Eye (tissue), 1 donor: Measurements from ENCODE around the gene BID.

Experiments used
- DNase-seq: peaks from one replicate; pipeline ENCODE4 v3.0.0-alpha.2; 2015

The BID gene

DNA sequence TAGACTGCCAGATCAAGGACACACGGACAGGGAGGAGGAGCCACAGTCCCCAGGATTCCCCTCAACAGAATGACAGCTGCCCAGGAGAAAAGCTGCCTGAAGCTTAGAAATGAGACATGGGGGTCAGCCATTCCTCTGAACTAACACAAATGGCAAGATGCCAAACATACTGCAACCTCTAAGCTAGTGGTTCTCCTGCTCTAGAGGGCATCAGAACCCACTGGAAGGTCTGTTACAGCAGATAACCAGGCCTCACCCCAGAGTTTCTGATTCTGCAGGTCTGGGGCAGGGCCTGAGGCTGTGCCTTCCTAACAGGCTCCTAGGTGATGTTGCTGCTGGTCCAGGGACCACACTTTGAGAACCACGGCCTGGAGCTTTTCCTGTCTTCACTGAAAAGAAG is 28.6 kb upstream of the BID start:
- DNase-seq, result no peak

DNA sequence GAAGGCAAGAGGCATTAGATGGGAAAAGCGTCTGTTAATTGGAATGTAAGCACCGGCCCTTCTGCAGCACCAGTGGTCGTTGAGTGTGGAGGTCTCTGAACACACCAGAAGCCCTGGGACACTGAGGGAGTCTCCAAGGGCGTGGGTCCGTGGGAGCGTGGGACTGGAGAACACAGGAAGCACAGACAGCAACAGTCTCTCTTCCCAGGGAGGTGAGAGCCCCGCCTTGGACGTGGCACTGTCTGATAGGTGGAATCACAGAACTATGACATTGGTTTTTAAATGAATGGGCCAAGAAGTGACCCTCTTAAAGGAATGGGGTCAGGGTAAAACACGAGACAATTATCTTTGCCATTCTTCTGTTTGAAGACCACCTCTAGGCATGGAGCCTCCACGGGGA is 28.1 kb upstream of the BID start:
- no peak for DNase-seq

DNA sequence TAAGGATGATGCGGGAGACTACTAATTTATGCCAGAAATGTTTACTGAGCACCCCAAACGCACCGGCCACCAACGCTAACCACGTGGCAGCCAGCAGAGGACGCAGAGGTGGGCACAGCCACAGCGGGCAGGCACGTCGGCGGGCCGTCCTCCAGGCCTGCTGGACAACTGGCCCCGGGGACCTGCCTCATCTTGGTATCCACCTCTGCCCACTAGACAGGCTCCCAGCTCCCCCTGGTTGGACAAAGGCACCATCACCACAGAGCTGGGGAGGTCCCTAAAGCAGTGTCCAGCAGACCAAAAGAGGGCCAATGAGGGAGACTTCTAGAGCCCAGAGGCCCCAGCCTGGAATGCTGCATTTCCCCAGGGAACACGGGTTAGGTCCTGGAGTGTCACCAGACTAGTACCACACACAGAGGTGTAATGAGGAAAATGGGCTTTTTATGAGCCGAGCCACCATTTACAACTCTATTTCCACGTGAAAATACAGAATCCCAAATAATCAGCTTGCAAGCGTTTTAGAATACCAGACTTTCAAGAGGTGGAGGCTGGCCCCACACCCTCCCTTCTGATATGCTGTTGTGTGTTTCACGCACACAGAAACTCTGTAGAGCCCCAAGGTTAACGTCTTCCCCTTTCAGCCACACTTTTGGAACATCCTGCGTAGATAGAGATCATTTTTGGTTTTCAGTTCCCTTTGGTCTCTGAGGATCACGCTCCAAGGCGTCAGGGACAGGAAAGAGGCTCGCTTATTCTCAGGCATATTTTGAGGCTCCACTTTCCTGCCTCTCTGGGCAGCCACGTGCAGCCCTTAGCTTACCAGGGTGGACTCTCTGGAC is 23.7 kb upstream of the BID start:
- DNase-seq, result no peak

DNA sequence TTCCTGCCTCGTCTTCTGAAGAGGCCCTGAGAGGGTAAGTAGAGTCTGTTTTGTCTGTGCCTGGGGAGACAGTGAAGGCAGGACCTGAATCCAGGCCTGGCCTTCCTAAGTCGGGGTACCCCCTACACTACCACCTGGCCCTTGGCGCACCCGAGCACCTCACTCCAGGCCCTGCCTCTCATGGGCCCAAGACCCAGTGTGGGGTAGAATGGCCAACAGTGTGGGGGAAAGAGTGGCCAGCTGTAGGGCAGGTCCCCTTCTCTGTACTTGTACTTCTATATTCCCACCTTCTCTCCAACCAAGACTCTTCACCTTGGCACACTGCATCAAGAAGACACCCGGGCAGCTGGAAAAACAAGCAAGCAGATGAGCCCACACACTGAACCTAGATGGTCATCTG is 22.4 kb upstream of the BID start:
- no peak for DNase-seq

DNA sequence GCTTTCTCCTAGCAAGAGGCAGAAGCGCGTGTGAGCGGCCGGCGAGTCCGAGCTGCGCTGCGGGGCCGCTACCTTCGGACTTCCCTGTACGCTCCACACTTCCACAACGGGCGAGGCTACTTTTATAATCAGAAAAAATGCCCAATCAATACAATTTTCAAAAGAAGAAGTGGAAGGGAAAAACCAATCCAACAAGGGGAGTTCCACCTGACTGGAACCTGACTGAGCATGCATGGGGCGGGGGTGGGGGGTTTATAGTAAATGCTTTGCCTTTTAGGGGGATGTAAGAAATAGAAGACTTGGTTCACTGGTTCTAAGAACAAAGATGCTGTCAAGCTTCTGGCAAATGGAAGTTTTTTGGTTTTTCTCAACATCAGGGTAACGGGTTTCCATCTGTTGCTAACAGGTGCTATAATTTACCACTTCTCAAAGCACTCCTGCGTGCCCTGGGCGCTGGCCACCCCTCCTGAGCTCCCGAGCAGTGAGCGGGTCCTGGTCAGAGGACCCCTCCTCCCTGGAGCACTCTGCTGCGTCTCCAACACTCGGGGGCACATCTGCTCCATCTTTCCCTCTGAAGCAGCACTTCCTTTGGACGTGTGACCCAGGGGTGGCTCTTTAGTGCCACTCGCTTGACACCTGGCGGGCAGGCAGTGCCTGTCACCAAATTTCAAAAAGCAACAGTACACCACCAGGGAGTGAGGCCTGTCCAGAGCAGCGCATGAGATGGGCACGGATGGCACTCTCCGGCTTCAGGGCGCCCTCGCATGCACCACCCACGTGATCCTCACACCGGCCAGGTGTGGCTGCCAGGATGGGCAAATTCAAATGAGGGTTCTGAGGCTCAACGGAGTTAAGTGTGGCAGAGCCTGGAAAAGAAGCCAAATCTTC is 21.6 kb upstream of the BID start:
- DNase-seq, result no peak

DNA sequence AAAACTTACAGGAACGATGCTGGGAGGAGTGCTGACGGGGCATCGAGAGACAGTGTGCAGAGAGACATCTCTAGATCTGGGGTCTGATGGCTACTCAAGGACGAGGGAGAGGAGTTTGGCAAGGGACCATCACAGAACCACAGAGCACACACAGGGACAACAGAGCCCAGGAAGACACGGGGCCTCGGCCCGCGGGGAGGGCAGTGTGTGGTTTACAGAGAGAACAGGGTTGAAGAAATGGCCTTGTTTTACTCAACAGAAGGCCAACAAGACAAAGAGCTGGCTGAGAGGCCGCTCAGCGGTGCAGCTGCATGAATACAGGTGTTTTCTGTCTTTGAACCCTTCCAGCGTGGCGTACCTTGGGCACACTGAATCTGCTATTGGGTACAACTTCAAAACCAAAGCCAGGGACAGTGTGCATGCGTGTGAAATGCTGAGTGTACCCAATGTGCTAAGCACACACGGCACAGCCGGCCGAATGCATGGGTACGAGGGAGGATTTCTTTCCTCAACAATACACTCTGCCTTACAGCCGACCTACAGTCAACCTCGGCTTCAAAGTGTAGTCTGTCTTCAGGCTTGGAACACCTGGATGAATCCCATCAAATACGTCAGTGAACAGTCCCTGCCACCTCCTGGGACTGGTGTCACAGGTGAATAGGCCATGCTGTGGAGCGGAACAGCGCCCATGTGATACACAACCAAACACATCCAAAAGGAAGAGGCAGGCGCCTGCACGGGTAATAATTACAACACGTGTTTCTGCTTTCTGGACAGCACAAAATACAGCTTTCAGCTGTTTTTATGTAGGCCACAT is 20.7 kb upstream of the BID start:
- DNase-seq, result no peak

DNA sequence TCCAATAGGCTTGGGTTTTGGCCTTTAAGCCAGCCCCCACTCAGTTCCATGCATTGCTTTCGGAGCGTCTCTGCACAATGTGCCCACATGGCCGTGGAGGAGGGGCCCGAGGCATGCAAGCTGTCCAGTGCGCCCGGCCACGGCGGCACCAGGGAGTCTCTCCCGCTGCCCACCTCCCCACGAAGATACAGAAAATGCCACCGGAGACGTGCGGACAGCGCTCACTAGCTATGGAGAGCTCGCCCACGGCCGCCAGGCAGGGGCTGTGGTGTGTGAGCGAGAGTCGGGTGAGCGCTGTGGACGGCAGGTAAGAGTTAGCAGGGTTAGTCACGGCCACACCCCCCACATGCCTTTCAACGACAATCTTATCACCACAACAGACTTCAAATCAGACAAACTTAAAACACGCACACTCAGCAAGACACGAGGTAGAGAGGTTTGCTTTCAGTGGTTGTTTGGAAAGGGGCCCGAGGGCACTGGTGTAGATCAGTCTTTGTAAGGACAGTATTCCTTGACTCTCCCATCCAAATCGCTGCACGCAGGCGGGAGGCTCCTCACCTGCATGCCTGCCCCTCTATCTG is 18.7 kb upstream of the BID start:
- DNase-seq, result no peak

DNA sequence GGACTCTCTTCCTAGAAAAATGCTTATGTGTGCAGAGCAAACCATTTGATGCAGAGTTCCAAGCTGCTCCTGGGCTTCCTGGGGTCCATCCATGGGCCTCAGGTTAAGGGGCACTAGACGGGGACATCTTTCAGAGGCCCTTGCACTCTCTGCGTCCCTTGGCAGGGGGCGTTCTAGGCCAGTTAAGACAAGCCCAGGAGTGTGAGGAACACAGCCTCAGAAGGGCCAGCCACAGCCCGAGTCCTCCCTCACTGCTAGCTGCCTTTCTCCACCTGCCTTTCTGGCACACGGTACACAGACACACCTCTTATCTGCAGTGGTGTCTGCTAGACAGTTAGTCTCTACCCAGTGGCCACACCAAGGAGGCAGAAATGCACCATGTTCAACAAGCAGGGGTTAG is 18.0 kb upstream of the BID start:
- no peak for DNase-seq

DNA sequence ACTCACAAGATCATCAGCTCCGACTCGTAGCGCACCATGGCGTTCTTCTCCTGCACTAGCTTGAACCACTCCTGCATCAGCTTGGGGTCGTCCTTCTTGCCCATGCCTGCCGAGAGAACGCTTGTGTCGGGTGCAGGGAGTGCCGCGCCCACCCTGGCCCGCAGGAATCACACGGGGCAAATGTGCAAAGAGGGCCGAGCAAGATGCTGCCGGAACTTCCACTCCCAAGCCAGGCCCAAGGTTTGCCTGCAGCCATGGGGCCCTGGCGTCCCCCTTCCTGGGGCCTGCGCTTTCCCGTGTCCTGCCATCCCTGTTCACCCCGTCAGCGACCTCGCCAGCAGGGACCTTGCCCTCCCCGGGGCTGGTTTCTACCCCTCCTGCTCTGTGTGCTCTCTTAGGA is 16.9 kb upstream of the BID start:
- DNase-seq, result no peak

DNA sequence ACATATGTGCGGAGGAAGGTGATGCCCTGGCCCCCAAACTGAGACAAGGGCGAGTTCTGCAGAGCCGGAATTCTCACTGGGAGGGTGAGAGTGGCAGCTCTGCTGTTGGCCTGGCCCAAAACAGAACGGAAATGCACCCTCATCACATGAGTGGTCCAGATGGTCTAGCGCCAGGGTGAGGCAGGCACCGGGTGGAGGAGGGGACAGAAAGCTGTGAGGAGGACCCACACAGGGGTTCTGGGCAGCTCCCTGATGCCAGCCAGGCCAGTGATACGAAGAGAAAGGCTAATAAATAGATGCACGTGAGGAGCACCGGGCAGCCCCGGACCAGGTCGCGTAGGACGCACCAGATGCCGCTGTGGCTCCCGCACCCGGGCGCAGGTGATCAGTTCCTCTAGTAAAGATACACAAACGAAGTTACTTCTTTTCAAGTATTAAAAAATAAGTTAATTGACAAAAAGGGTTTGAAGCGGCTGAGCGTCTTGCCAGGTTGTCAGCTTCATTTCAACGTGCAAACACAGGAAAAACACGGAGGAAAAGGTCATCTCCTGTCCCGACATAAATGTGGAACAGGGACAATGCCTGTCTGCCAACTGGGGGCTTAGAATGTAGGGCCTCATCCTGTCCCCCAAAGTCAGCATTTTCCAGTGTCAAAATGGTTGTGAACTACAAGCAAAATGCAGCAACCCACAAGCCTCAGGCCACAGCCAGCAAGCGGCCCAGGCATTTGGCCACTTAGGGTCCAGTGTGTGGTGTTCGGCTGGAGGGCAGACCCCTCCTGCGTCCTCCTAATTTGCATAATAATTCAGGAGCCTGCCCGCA is 15.3 kb upstream of the BID start:
- no peak for DNase-seq

DNA sequence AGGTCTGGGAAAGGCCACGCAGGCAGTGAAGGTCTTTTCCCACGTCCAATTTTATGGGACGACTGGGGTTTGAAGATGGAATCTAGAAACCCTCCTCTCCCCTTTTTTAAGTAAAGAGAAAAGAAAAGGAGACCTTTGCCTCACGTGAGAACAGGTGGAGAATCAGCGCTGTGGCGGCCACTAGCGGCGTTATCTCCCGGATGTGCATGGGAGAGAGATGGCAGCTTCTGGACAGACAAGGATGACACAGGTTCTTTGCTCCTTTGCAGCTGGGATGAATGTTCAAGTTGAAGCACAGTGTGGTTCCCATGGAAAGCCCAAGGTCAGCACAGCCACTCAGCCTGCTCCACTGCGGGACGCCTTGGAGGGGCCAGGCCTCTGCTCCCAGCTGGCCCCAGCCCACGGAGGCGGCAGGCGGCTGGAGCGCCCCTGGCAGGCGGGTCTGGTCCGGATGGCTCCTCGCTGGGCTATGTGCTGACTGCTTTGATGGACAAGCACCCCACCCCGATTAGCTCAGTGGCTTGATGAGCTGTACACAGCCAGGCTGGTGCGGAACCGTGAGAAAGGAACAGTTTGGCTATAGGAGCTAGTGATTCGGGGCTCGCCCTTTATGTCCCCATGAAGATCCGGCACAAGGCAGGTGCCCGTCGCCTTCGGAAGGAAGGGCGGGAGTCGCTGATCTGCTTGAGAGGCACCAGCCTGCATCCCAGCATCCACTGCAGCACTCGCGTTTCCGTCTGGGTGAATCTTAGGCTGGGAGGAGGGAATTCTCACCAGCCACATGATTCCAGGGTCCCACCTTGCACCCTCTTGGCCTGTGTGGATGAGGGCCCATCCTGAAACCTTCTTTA is 14.5 kb upstream of the BID start:
- no peak for DNase-seq

DNA sequence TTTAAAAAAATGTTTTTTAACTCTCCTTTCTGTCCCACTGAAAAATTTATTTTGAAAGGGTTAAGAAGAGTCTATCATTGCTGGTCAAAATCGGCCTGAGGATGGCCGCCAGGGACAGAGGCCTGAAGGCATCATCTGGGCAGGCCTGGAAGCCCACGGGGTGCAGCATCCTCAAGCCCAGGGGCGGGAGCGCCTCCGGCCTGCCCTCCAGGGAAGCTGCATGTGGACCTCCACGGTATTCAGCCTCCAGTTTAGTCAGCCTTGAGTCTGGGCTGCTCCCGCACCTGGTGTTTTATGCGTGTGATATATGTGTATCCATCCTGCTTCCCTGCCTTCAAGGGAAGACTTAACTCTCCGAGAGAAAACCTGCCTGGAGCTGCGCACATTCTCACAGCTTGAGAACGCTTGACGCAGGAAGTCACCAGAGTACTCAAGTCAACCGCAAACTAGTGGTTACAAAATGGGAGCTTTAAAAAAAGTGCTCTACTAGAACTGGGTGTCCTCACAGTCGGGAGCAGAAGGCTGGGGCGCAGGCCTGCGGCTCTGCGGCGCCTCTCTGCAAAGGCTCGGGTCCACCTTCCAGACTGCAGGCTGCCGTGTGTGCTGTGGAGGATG is 13.6 kb upstream of the BID start:
- DNase-seq, result no peak

DNA sequence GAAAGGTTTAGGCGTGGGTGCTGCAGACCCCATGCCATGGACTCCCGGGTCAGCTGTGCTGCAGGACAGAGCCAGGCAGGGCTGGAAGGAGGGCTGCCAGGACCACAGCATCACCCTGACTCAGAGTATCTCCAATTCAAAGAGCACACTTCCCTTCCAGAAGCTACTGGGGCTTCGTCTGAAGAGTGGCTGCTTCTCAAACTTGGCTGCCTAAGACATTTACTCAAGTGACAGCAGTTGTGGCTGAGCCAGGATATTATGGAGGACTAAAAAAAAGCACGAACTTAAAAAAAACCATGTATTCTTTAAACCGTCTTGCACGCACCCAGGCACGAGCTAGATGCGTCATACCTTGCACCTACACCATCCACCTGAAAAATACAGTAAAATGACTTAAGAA is 13.0 kb upstream of the BID start:
- no peak for DNase-seq

DNA sequence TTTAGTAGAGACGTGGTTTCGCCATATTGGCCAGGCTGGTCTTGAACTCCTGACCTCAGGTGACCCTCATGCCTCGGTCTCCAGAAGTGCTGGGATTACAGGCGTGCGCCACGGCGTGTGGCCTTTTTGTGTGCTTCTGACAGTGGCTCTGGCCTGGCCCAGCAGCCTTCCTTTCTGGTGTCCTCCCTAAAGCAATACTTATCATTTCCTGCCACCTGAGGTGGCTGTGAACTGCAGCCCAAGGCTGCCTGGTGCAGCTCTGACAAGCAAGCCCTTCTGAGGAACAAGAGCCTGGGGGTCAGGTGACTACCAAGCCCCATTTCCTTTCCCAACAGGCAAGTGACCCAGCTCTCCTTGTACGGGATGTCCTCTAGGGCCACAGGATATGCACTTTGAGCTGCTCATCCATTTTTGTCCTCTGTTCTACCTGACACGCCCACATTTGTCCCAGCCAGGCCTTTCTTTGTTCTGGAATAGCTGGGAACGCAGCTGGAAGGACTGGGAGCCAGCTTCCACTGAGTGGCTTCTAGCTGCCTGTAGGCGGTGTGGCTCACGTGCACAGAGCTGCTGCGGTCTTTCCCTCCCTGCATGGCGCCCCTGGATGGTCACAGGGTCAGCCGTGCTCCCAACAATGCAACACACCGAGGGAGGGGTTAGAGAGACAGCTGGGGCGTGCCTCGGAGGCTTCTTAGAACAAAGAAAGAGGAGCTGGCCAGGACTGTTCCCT is 12.3 kb upstream of the BID start:
- peak; percentile 89 for DNase-seq

DNA sequence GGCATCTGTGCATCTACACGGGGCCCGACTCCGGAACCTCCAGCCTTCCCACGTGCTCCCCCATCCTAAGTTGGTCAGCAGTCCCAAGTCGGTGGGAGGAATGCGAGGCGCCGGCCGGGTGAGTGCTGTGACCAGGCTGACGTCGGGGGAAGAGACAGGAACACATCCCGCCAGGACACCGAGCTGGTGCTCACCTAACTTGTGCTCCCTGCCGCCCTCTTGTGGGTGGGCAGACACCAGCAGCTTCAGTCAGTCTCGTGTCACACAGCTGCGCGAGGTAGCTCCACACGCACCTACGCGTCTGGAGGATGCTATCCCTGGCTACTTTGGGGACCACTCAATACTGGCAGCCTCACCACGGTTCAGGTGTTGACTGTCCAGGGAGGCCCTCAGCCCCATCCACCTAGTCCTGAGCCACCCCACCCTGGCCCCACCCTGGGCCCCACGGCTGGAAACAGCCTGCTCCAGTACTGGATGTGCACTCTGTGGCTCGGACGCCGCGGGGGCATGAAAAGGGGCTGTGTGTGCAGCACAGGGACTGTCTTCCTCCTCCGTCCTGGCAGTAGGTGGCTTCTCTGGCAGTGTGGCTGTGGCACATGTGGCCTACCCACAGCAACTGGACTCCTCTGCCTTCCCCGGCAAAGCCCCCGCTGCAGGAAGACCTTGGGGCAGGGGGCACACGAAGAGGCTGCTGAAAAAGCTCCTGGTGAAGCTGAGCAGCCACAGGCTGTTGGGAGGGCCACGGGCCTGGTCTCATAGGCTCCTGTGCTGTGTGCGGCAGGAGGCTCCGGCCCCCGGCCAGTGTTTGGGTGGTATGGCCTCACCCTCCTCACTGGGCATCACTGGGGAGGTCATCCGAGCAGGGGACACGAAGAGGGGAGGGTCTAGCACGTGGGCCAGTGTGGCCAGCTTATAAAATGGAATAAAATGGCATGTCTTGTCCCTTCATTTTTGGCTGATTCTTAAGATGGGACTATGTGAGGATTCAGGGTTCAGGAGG is 11.2 kb upstream of the BID start:
- no peak for DNase-seq

DNA sequence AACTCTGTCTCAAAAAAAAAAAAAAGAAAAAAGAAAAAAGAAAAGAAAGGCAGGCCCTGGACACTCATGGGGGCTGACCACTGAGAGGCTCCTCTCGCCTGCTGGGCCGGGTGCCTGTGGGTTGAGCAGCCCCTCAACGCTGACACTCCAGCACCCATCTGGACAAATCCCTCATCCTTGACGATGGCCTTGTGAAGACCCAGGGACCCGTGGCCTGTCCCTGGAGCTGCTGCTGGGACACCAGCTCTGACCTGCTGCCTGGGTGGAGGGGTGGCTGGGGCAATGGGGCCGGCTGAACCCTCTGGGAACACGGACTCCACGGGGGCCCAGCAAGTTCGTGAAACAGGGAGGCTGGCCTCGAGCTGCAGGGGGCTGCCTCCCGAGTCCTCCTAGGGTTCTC is 10.5 kb upstream of the BID start:
- DNase-seq, result no peak

DNA sequence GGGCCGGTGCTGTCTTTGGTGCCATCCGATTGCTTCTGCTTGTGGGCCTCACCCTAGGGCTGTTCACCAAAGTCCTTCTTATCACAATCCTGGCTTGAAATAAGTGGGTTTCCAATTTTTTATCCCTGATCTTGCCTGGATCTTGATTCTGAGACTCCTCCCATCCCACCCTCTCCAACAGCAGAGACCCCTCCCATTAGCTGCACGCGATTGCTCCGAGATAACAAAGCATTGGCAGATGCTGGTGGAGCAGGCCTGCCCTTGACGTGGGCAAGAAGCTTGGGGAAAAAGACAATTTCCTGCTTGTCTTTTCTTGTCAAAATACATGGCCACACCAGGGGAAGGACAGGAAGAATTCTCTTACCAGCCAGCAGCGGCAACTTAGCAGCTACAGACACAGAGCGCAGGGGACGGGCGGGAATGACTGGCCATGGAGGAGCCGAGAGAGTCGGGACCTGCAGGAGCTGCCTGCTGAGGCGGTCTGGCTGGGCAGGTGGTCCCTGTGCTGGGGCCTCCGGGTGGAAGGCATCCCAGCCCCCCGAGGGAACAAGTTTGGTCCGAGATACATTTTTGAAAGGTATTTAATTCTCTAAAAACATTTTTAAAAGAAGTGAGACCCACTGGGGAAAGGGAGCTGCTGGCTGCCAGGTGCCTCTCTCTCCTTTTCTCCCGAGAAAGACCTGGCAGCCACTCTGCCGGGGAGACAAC is 9.7 kb upstream of the BID start:
- peak; percentile 28 for DNase-seq

DNA sequence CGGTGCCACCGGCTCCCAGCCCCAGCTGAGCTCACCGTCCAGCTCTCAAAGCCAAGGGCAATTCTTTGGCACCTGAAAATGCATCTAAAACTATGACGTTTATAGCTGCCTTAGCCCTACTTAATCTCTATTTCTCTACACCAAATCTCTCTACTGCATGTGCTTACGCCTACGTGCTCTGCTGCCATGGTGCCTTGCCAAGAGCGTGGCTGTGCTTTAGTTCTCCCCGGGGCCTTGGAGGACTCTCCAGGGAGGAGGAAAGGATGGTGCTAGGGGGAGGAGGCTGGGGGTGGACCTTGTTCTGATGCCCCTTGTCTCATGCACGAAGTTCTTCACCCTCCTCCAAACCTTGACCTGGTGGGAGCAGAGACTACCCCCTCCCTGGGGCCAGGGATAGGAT is 9.0 kb upstream of the BID start:
- no peak for DNase-seq
